ENCODE measurements around the gene TROAP.

TROAP gene

GRCh38 chr12:49342914-49343731, 20.1 kb downstream of the TROAP start:
- DNase-seq (ENCODE audit: low read depth in 3 of 3), result peak in 1 of 3 donors; percentile 45

GRCh38 chr12:49344486-49345050, 21.5 kb downstream of the TROAP start:
- no peak for DNase-seq (ENCODE audit: low read depth in 3 of 3)

- DNase-seq (ENCODE audit: low read depth in 3 of 3), result no peak
Measured at GRCh38 chr12:49345051-49345824, 22.2 kb downstream of the TROAP start.

- no peak for DNase-seq (ENCODE audit: low read depth in 3 of 3)
Measured at GRCh38 chr12:49345825-49346658, 23.0 kb downstream of the TROAP start.

- DNase-seq (ENCODE audit: low read depth in 3 of 3), result no peak
Measured at GRCh38 chr12:49346659-49347310, 23.7 kb downstream of the TROAP start, which contains the start of gene DNAJC22. DNAJC22 (plus strand) TSS chr12:49346888; CDS start chr12:49348873, 1,985 bp downstream.

- DNase-seq (ENCODE audit: low read depth in 3 of 3), result peak; percentile 46 to 72 (median 68)
Measured at GRCh38 chr12:49347311-49348193, 24.5 kb downstream of the TROAP start.

GRCh38 chr12:49348781-49349180, 25.7 kb downstream of the TROAP start:
- no peak for DNase-seq (ENCODE audit: low read depth in 3 of 3)

- DNase-seq (ENCODE audit: low read depth in 3 of 3), result no peak
Measured at GRCh38 chr12:49349266-49349665, 26.2 kb downstream of the TROAP start.

GRCh38 chr12:49352351-49352750, 29.3 kb downstream of the TROAP start:
- DNase-seq (ENCODE audit: low read depth in 3 of 3), result no peak

GRCh38 chr12:49355913-49356312, 32.9 kb downstream of the TROAP start:
- no peak for DNase-seq (ENCODE audit: low read depth in 3 of 3)

- no peak for DNase-seq (ENCODE audit: low read depth in 3 of 3)
Measured at GRCh38 chr12:49357103-49357678, 34.1 kb downstream of the TROAP start.

GRCh38 chr12:49358483-49359141, 35.6 kb downstream of the TROAP start:
- DNase-seq (ENCODE audit: low read depth in 3 of 3), result no peak

GRCh38 chr12:49359671-49360070, 36.6 kb downstream of the TROAP start:
- DNase-seq (ENCODE audit: low read depth in 3 of 3), result no peak

- DNase-seq (ENCODE audit: low read depth in 3 of 3), result no peak
Measured at GRCh38 chr12:49362077-49362476, 39.0 kb downstream of the TROAP start.

- no peak for DNase-seq (ENCODE audit: low read depth in 3 of 3)
Measured at GRCh38 chr12:49364989-49365388, 41.9 kb downstream of the TROAP start.

- no peak for DNase-seq (ENCODE audit: low read depth in 3 of 3)
Measured at GRCh38 chr12:49365542-49365941, 42.5 kb downstream of the TROAP start.

- DNase-seq (ENCODE audit: low read depth in 3 of 3), result no peak
Measured at GRCh38 chr12:49366096-49366651, 43.1 kb downstream of the TROAP start.

GRCh38 chr12:49366652-49367380, 43.8 kb downstream of the TROAP start:
- peak; percentile 79 to 91 (median 83) for DNase-seq (ENCODE audit: low read depth in 3 of 3)
